AG09309 (cell line): ENCODE measurements around the gene ABCC9.

Experiments used
- DNase-seq: peaks from one replicate; pipeline ENCODE4 v3.0.0-alpha.2; 2010; ENCODE audit warnings: low read depth
- H3K4me3 ChIP-seq: 2 replicates; pipeline ENCODE4 v1.5.1; 2011; ENCODE audit warnings: mild to moderate bottlenecking, low read depth, low read length, moderate library complexity; ENCODE audit not compliant: control insufficient read depth
- CTCF ChIP-seq: IDR thresholded peaks from 2 replicates; pipeline ENCODE4 v1.5.1; 2011; ENCODE audit warnings: mild to moderate bottlenecking, low read depth, low read length, inconsistent platforms; ENCODE audit not compliant: insufficient read depth, control insufficient read depth; ENCODE audit errors: missing control alignments

Gene ABCC9

GRCh38 chr12:21921436-21921835 lies 19.8 kb downstream of the ABCC9 start:
- TF ChIP-seq CTCF = no peak
- no peak for DNase-seq

GRCh38 chr12:21918456-21918855 lies 22.8 kb downstream of the ABCC9 start:
- no peak for TF ChIP-seq CTCF
- DNase-seq = no peak
- H3K4me3 ChIP-seq = no peak overlapping the region

More at GRCh38 chr12:21921436-21921835, 19.8 kb downstream of the ABCC9 start:
- H3K4me3 ChIP-seq = no peak overlapping the region

- DNase-seq = no peak
- TF ChIP-seq CTCF = no peak
- no peak overlapping the region for H3K4me3 ChIP-seq
These were observed 27.4 kb downstream of the ABCC9 start for GRCh38 chr12:21913823-21914222.

- TF ChIP-seq CTCF = no peak
These were observed 28.9 kb downstream of the ABCC9 start for GRCh38 chr12:21912318-21912717.

GRCh38 chr12:21911832-21912231 lies 29.4 kb downstream of the ABCC9 start:
- no peak overlapping the region for H3K4me3 ChIP-seq
- no peak for DNase-seq
- TF ChIP-seq CTCF = no peak

More at GRCh38 chr12:21912318-21912717, 28.9 kb downstream of the ABCC9 start:
- H3K4me3 ChIP-seq = no peak overlapping the region
- peak; percentile 68 for DNase-seq

- no peak for TF ChIP-seq CTCF
- DNase-seq = no peak
- H3K4me3 ChIP-seq = no peak overlapping the region
These were observed 30.6 kb downstream of the ABCC9 start for GRCh38 chr12:21910657-21911056.

GRCh38 chr12:21907948-21908837 lies 33.0 kb downstream of the ABCC9 start:
- DNase-seq = no peak
- TF ChIP-seq CTCF = no peak
- no peak overlapping the region for H3K4me3 ChIP-seq
